Adrenal gland (tissue), 12 donors: ENCODE data around the gene ELF5. TPM values are rescaled to one million over a fixed set of nuclear protein-coding genes. Genes with fewer than 3 reads are reported as not detected.

Experiments used
- DNase-seq, 7 donors: peaks; one replicate each; pipeline ENCODE4 v3.0.0-alpha.2; 2019 to 2020
- H3K27ac ChIP-seq, 5 donors: fragments of 200-600 bp; sonication (generic) in 4 of 5; 1 replicate in 3 of 5; 2 replicates in 2 of 5; pipeline versions ENCODE4 v1.5.1 to v1.8.0; 2016 to 2020; ENCODE audit warnings: mild to moderate bottlenecking in 1 of 5
- H3K27me3 ChIP-seq: fragments of 200-600 bp; 2 replicates; pipeline ENCODE4 v1.8.0; 2021
- H3K36me3 ChIP-seq, 2 donors: fragments of 200-600 bp; replicated peaks in 1 of 2; 1 replicate in 1 of 2; 2 replicates in 1 of 2; pipeline versions ENCODE4 v1.5.1 to v1.8.0; 2018 to 2022
- H3K4me1 ChIP-seq, 2 donors: fragments of 200-600 bp; replicated peaks in 1 of 2; 1 replicate in 1 of 2; 2 replicates in 1 of 2; pipeline versions ENCODE4 v1.5.1 to v1.8.0; 2018 to 2021
- H3K4me3 ChIP-seq, 4 donors: fragments of 200-600 bp; sonication (generic) in 3 of 4; one replicate each; pipeline ENCODE4 v1.5.1; 2016 to 2018
- H3K9me3 ChIP-seq, 3 donors: fragments of 200-600 bp; sonication (generic) in 1 of 3; replicated peaks in 1 of 3; 1 replicate in 2 of 3; 2 replicates in 1 of 3; pipeline versions ENCODE4 v1.5.1 to v1.8.0; 2016 to 2021
- POLR2A ChIP-seq, 2 donors: fragments of 450-650 bp; IDR thresholded peaks; one replicate each; pipeline ENCODE4 v1.6.1; 2017; ENCODE audit warnings: antibody characterized with exemption in 2 of 2, mild to moderate bottlenecking in 2 of 2, moderate library complexity in 1 of 2
- WGBS, 4 donors: extraction: QIAGEN DNeasy Blood & Tissue Kit in 2 of 4; methylation state at CpG; one replicate each; pipeline versions ENCODE4 v1.1.5 to v1.1.7; 2013 to 2017; 5-methylcytosine and 5-hydroxymethylcytosine counted together
- intact Hi-C, 2 donors: fragments of 100-400 bp; cut with DNase I; formaldehyde crosslinking; loops; one replicate each; pipeline versions ENCODE4 v1.14.1 to v1.15.0; 2022 to 2023
- polyA plus RNA-seq, 3 donors: library from polyadenylated mRNA; stranded (reverse); fragments of 200-250 nt in 2 of 3; fragments of 350-450 nt in 1 of 3; fragmentation: Illumina TruSeq in 1 of 3; extraction: RNeasy Lipid Tissue Mini Kit (QIAGEN cat#74804) in 1 of 3; gene quantifications; one replicate each; pipeline ENCODE4 v1.2.3, GENCODE V29; 2013 to 2014
- total RNA-seq, 9 donors: library from RNA; depleted of rRNA in 4 of 9; stranded (reverse); fragments of >200 nt in 4 of 9; fragments of 120-200 nt in 1 of 9; fragmentation: NEBNext Ultra II Directional in 1 of 9; extraction: Animal tissue kit (Norgen Biotek cat#: 25700) in 1 of 9; gene quantifications; one replicate each; pipeline versions ENCODE4 v1.1.0 to v1.2.4, GENCODE V29; 2013 to 2023
- TF ChIP-seq, protein P1 (sequence below), 6 experiments: fragments of 450-650 bp in 4 of 6; fragments of 200-600 bp in 2 of 6; sonication (generic) in 1 of 6; IDR thresholded peaks; 1 replicate in 5 of 6; 2 replicates in 1 of 6; pipeline versions ENCODE4 v1.5.1 to v1.8.0; 2016 to 2021; ENCODE audit warnings: antibody characterized with exemption in 6 of 6, mild to moderate bottlenecking in 2 of 6, moderate library complexity in 1 of 6
- donor health status: healthy with polysubstance abuse.
- donor health status: Bipolar disorder and iron deficiency.
- donor health status: DM: yes; HTN: yes; CAD: no.
- donor health status: DM: no; HTN: no; CAD: no.
- donor health status: DM: no; HTN: no; CAD: no.
- donor health status: DM: yes; HTN: yes; CAD: no.

The ELF5 gene
- total and polyA plus RNA-seq, 12 donors = 0.03 TPM; not detected in 11

DNA sequence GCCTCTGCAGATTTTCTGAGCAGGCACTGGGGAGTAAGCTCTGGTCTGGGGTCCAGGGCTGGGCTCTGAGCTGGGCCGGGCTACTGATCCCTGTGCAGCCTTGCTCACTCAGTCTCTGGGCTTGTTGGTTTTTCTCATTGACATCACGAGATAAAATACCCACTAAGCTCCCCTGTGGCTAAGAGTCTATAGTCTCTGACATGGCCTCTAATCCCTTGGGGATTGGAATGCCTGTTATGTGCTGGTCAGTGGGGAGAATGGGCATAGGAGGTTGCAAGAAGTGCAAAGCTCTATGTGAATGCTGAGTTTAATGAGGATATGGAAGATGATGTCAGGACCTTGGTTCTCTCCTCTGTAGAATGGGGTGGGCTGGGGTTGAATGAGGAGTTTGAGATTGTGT is 23.3 kb downstream of the ELF5 start:
- Histone ChIP-seq H3K4me3 (no peak overlapping the region), H3K27me3 (no peaks in the 10 kb centered on the region), H3K9me3 (no peaks in the 10 kb centered on the region), H3K4me1 (no peaks in the 10 kb centered on the region), H3K36me3 (no peaks in the 10 kb centered on the region), H3K27ac (no peak overlapping the region)
- no peak for DNase-seq
- intact Hi-C loops = loop anchor here (5.0 to 10.0 kb wide), 2 partner anchors 123 to 316 kb away; no protein-coding TSS in a partner anchor
- 79 to 100% (median 84%) methylated on average over 1 to 2 of the region's 2 CpGs for WGBS, 4 donors
- TF ChIP-seq, protein P1, sequence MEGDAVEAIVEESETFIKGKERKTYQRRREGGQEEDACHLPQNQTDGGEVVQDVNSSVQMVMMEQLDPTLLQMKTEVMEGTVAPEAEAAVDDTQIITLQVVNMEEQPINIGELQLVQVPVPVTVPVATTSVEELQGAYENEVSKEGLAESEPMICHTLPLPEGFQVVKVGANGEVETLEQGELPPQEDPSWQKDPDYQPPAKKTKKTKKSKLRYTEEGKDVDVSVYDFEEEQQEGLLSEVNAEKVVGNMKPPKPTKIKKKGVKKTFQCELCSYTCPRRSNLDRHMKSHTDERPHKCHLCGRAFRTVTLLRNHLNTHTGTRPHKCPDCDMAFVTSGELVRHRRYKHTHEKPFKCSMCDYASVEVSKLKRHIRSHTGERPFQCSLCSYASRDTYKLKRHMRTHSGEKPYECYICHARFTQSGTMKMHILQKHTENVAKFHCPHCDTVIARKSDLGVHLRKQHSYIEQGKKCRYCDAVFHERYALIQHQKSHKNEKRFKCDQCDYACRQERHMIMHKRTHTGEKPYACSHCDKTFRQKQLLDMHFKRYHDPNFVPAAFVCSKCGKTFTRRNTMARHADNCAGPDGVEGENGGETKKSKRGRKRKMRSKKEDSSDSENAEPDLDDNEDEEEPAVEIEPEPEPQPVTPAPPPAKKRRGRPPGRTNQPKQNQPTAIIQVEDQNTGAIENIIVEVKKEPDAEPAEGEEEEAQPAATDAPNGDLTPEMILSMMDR (IDR thresholded peaks at IDR 0.05) = no peak
- TF ChIP-seq POLR2A (IDR thresholded peaks at IDR 0.05) = no peak

DNA sequence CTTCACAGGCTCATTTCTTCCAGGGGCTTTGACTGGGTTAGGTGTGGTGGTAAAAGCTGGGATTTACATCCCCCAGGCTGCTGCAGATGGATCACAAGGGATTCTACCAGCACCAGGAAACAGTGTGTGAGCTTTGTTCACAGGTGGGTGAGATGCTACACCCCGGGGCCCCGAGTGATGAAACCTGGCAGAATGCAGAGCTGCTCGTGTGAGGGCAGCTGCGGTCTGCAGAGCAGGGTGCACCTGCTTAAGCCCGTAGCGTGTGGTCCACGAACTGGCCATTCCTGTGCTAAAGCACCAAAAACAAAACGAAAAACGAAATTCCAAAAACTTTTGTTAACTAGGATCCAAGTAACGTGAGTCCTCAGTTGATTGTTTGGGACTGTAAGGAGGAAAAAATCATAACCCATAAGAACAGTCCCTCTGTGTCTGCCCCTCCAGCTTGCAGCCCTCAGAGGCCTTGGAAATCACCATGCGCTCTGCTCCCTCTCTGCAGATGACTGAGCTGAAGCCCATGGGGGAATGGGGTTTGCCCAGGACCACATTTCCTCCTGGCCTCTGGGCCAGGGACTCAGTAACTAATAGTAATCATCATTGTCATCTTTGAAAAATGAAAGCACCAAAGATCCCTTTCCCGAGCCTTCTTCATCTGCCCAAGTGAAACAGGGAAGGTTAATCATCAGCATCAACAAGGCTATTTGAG is 24.6 kb downstream of the ELF5 start:
- 85 to 92% (median 88%) methylated on average over 12 of the region's 12 CpGs for WGBS, 4 donors

DNA sequence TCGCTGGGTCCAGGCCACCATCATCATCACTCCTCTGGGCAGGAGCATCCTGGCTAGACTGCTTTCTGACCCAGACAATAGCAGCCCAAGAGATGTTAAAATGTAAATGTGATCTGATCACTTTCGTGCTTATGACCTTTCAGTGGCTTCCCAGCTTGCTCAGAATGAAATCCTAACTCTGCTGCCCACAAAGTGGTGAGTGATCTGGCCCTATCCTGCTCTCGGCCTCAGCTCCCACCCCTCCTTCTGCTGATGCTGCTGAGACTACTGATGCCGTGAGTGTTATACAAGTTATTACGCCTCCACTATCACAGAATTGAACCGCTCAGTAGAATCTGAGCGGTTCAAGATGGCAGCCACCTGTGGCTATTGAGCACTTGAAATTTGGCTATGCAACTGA is 26.2 kb downstream of the ELF5 start:
- 77 to 92% (median 83%) methylated on average over 6 to 7 of the region's 7 CpGs for WGBS, 4 donors
- Histone ChIP-seq H3K4me1 (no peaks in the 10 kb centered on the region), H3K4me3 (no peak overlapping the region), H3K9me3 (no peaks in the 10 kb centered on the region), H3K27me3 (no peaks in the 10 kb centered on the region), H3K36me3 (no peaks in the 10 kb centered on the region), H3K27ac (no peak overlapping the region)
- intact Hi-C loops = no loop called here
- TF ChIP-seq POLR2A (IDR thresholded peaks at IDR 0.05) = no peak
- TF ChIP-seq, protein P1 (IDR thresholded peaks at IDR 0.05) = no peak
- no peak for DNase-seq

More for the DNA sequence above, 24.6 kb downstream of the ELF5 start:
- Histone ChIP-seq H3K36me3 (no peaks in the 10 kb centered on the region), H3K4me3 (no peak overlapping the region), H3K27ac (no peak overlapping the region), H3K4me1 (no peaks in the 10 kb centered on the region), H3K27me3 (no peaks in the 10 kb centered on the region), H3K9me3 (no peaks in the 10 kb centered on the region)
- intact Hi-C loops = no loop called here
- TF ChIP-seq POLR2A (IDR thresholded peaks at IDR 0.05) = no peak
- TF ChIP-seq, protein P1 (IDR thresholded peaks at IDR 0.05) = no peak
- no peak for DNase-seq

DNA sequence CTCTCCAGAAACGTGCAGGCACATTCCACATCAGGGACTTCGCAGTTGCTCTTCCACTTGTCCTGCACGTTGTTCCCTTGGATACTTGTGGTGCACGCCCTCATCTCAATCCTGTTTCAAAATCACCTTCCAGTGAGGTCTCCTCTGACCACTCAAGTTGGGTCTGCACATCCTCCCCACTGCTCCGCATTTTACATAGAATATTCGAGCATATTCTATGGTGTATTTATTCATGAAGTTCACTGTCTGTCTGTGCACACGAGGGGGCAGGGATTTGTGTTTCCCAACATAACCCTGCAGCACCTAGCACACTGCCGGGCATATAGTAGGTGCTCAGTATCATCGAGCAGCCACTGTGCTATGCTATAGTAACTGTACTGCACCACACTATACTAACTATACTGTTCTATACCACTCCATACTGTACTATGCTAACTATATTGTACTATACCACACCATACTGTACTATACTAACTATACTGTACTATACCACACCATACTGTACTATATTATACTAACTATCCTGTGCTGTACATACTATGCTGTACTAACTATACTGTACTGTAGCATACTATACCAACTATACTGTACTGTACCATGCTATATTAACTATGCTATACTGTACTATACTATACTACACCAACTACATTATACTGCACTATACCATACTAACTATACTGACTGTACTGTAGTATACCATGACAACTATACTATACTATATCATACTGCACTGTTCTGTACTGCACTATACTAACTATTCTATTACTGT is 30.3 kb downstream of the ELF5 start:
- no peaks in the 10 kb centered on the region for H3K36me3 ChIP-seq
- no peak overlapping the region for H3K27ac ChIP-seq
- intact Hi-C loops = no loop called here
- H3K9me3 ChIP-seq = no peaks in the 10 kb centered on the region
- DNase-seq = no peak
- 81 to 93% (median 83%) methylated on average over 9 of the region's 9 CpGs for WGBS, 4 donors
- TF ChIP-seq, protein P1 (IDR thresholded peaks at IDR 0.05) = no peak
- TF ChIP-seq POLR2A (IDR thresholded peaks at IDR 0.05) = no peak
- H3K4me1 ChIP-seq = no peaks in the 10 kb centered on the region
- no peak overlapping the region for H3K4me3 ChIP-seq
- H3K27me3 ChIP-seq = no peaks in the 10 kb centered on the region
